Thymus (tissue), 11 donors: Measurements from ENCODE around the gene ESAM. TPM values are rescaled to one million over a fixed set of nuclear protein-coding genes. Genes with fewer than 3 reads are reported as not detected.

ENCODE experiments used
- DNase-seq, 9 donors: peaks; one replicate each; pipeline ENCODE4 v3.0.0-alpha.2; 2013; ENCODE audit warnings: low spot score in 9 of 9, low read depth in 6 of 9, missing footprints in 1 of 9
- H3K27ac ChIP-seq, 2 donors: one replicate each; pipeline ENCODE4 v1.5.1; 2013; ENCODE audit warnings: control low read depth in 1 of 2, low read depth in 1 of 2, low read length in 1 of 2, mild to moderate bottlenecking in 1 of 2, moderate library complexity in 1 of 2
- H3K27me3 ChIP-seq, 2 donors: one replicate each; pipeline ENCODE4 v1.5.1; 2013; ENCODE audit warnings: low read length in 1 of 2; ENCODE audit not compliant: control insufficient read depth in 2 of 2, insufficient read depth in 1 of 2
- H3K36me3 ChIP-seq, 2 donors: one replicate each; pipeline ENCODE4 v1.5.1; 2013; ENCODE audit warnings: low read length in 1 of 2, mild to moderate bottlenecking in 1 of 2, moderate library complexity in 1 of 2; ENCODE audit not compliant: control insufficient read depth in 2 of 2, insufficient read depth in 2 of 2
- H3K4me1 ChIP-seq, 2 donors: one replicate each; pipeline ENCODE4 v1.5.1; 2013; ENCODE audit warnings: low read length in 2 of 2; ENCODE audit not compliant: control insufficient read depth in 2 of 2, insufficient read depth in 2 of 2
- H3K4me3 ChIP-seq, 2 donors: one replicate each; pipeline ENCODE4 v1.5.1; 2013; ENCODE audit warnings: low read length in 2 of 2, control low read depth in 1 of 2, mild to moderate bottlenecking in 1 of 2
- H3K9me3 ChIP-seq, 2 donors: one replicate each; pipeline ENCODE4 v1.5.1; 2013; ENCODE audit warnings: low read length in 1 of 2, mild to moderate bottlenecking in 1 of 2; ENCODE audit not compliant: control insufficient read depth in 2 of 2, insufficient read depth in 1 of 2
- WGBS: extraction: QIAGEN DNeasy Blood & Tissue Kit; methylation state at CpG from one replicate; pipeline ENCODE4 v1.1.7; 2013; 5-methylcytosine and 5-hydroxymethylcytosine counted together
- polyA plus RNA-seq: library from polyadenylated mRNA; stranded (reverse); fragments of 200-250 nt; gene quantifications from one replicate; pipeline ENCODE4 v1.2.3, GENCODE V29; 2013
- total RNA-seq: library from RNA; stranded (reverse); fragments of 120-200 nt; gene quantifications from one replicate; pipeline ENCODE4 v1.2.4, GENCODE V29; 2013
- donor health status: healthy.

The ESAM gene
- total and polyA plus RNA-seq, 2 donors: 3.6 to 21.7 TPM

GRCh38 chr11:124732230-124732629, 29.9 kb downstream of the ESAM start:
- peaks cover 0 to 8% of the 10 kb centered on the region in 2 donors for H3K4me1 ChIP-seq
- DNase-seq: no peak
- 88% methylated on average over 4 of the region's 4 CpGs for WGBS
- H3K27me3 ChIP-seq: peaks cover 0 to 3% of the 10 kb centered on the region in 2 donors
- H3K4me3 ChIP-seq: no peak overlapping the region
- no peak overlapping the region for H3K27ac ChIP-seq
- no peaks in the 10 kb centered on the region for H3K36me3 ChIP-seq
- H3K9me3 ChIP-seq: no peaks in the 10 kb centered on the region

DNA sequence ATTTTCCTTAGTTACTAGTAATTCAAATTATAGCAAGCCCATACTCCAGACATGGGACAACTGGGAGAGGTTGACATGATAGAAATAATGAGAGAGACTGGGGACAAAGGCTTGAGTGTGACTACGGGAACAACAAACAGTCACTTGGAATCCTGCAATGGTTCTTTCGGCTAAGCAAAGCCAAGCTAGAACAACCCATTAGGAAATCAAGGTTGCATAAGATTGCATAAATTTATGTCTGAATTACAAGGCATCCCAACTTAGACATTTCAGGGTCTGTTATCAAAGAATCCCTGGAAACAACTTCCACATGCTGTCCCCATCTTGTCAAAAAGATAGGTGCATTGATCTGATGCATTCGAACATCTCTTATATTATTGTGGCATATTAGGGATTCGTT, 32.5 kb downstream of the ESAM start:
- no peaks in the 10 kb centered on the region for H3K9me3 ChIP-seq
- no peaks in the 10 kb centered on the region for H3K36me3 ChIP-seq
- no peak overlapping the region for H3K4me3 ChIP-seq
- H3K27me3 ChIP-seq: peaks cover 0 to 7% of the 10 kb centered on the region in 2 donors
- 99% methylated on average over 4 of the region's 4 CpGs for WGBS
- H3K4me1 ChIP-seq: peaks cover 0 to 10% of the 10 kb centered on the region in 2 donors
- H3K27ac ChIP-seq: no peak overlapping the region
- no peak for DNase-seq

DNA sequence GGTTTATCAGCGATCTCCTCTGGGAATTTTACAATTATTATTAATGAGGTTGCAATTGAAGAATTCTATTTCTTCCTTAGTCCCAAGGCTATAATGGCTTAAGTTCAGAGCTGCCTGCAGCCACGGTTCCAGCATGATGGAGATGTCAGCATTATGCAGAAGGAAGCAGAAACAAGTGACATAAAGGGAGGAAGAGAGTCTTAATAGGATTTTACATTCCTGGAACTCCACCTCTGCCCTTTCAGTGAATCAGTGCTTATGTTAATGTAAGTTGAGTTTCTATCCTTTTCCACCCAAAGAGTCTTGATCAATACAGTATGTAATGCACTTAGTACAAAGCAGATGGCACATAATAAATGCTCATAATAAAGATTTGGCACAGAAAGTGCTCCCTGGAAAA, 34.0 kb downstream of the ESAM start:
- DNase-seq: no peak
- H3K4me3 ChIP-seq: no peak overlapping the region
- H3K9me3 ChIP-seq: no peaks in the 10 kb centered on the region
- H3K36me3 ChIP-seq: no peaks in the 10 kb centered on the region
- H3K4me1 ChIP-seq: peaks cover 0 to 10% of the 10 kb centered on the region in 2 donors
- WGBS: 96% methylated on average over 2 of the region's 2 CpGs
- H3K27ac ChIP-seq: no peak overlapping the region
- H3K27me3 ChIP-seq: peaks cover 0 to 11% of the 10 kb centered on the region in 2 donors

GRCh38 chr11:124727474-124727873, 34.6 kb downstream of the ESAM start:
- no peak for DNase-seq
- H3K4me3 ChIP-seq: no peak overlapping the region
- no peaks in the 10 kb centered on the region for H3K36me3 ChIP-seq
- 94% methylated on average over 4 of the region's 4 CpGs for WGBS
- H3K27me3 ChIP-seq: peaks cover 0 to 18% of the 10 kb centered on the region in 2 donors
- peaks cover 0 to 10% of the 10 kb centered on the region in 2 donors for H3K4me1 ChIP-seq
- H3K27ac ChIP-seq: no peak overlapping the region
- no peaks in the 10 kb centered on the region for H3K9me3 ChIP-seq

DNA sequence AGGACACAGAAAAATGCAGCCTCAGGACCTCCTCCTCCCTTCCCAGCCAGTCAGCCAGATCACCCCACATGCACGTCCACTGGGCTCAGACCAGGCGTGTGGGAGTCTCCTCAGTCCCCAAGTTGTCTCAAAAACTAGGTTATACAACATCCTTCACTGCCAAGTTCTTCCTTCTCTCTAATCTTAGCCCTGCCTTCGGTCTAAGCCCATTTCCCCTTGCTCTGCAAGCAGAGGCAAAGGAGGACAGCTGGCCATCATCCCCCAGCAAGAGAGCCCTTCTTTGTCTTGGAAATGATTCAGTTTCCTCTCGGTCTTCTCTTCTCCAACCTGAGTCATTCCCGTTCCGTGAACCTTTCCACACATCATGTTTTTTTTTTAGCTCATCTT, 36.4 kb downstream of the ESAM start:
- Histone ChIP-seq H3K4me1 (peaks cover 0 to 20% of the 10 kb centered on the region in 2 donors), H3K9me3 (no peaks in the 10 kb centered on the region), H3K4me3 (no peak overlapping the region), H3K27ac (no peak overlapping the region), H3K36me3 (no peaks in the 10 kb centered on the region), H3K27me3 (peaks cover 0 to 34% of the 10 kb centered on the region in 2 donors)
- WGBS: 37% methylated on average over 6 of the region's 6 CpGs
- DNase-seq: no peak

- Histone ChIP-seq H3K9me3 (no peaks in the 10 kb centered on the region), H3K27ac (no peak overlapping the region), H3K4me3 (no peak overlapping the region), H3K27me3 (peaks cover 0 to 37% of the 10 kb centered on the region in 2 donors), H3K4me1 (peaks cover 0 to 20% of the 10 kb centered on the region in 2 donors), H3K36me3 (no peaks in the 10 kb centered on the region)
- 43% methylated on average over 14 of the region's 14 CpGs for WGBS
- DNase-seq: no peak
Measured at GRCh38 chr11:124724979-124725718, 36.9 kb downstream of the ESAM start.

DNA sequence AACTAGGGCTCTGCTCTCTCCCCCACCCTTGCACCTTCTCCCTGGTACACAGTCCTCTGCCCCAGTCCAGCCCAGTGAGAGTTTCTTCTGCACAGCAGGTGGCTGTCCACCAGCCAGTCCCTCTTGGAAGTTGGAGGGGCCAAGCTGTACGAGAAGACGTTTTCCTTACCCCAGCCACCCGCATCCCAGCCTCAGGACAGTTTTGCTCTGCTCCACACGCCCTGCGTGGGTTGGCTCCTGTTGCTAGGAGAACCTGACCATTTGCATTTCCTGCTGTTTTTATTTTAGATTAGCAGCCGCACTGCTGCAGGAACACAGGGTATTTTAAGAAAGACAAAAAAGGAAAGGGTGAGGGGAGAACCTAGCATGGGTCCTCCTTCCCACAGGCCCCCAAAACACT, 39.9 kb downstream of the ESAM start:
- Histone ChIP-seq H3K4me1 (peaks cover 10 to 34% of the 10 kb centered on the region in 2 donors), H3K36me3 (no peaks in the 10 kb centered on the region), H3K27ac (no peak overlapping the region), H3K9me3 (no peaks in the 10 kb centered on the region), H3K27me3 (peaks cover 11 to 67% of the 10 kb centered on the region in 2 donors), H3K4me3 (no peak overlapping the region)
- WGBS: 15% methylated on average over 6 of the region's 6 CpGs
- no peak for DNase-seq

GRCh38 chr11:124719534-124719933, 42.6 kb downstream of the ESAM start:
- no peak for DNase-seq
- Histone ChIP-seq H3K27ac (no peak overlapping the region), H3K4me3 (no peak overlapping the region), H3K4me1 (peaks cover 10 to 24% of the 10 kb centered on the region in 2 donors), H3K27me3 (peaks cover 14 to 71% of the 10 kb centered on the region in 2 donors), H3K36me3 (no peaks in the 10 kb centered on the region), H3K9me3 (no peaks in the 10 kb centered on the region)
- 92% methylated on average over 2 of the region's 2 CpGs for WGBS

GRCh38 chr11:124718801-124719200, 43.3 kb downstream of the ESAM start:
- peaks cover 16 to 69% of the 10 kb centered on the region in 2 donors for H3K27me3 ChIP-seq
- DNase-seq: no peak
- WGBS: 79% methylated on average over 14 of the region's 14 CpGs

More at GRCh38 chr11:124718801-124719200, 43.3 kb downstream of the ESAM start:
- Histone ChIP-seq H3K27ac (no peak overlapping the region), H3K4me1 (peaks cover 10 to 24% of the 10 kb centered on the region in 2 donors), H3K4me3 (no peak overlapping the region), H3K9me3 (no peaks in the 10 kb centered on the region), H3K36me3 (no peaks in the 10 kb centered on the region)
